Esophagus muscularis mucosa (tissue), 4 donors: Measurements from ENCODE around the gene SREBF2.

ENCODE experiments used
- EP300 ChIP-seq: sonication (generic); formaldehyde crosslinking; IDR thresholded peaks from one replicate; pipeline ENCODE4 v1.6.1; 2017; ENCODE audit warnings: antibody characterized with exemption
- POLR2A ChIP-seq: fragments of 450-650 bp; IDR thresholded peaks from one replicate; pipeline ENCODE4 v1.6.1; 2017; ENCODE audit warnings: antibody characterized with exemption, moderate library complexity, mild to moderate bottlenecking, low read depth
- POLR2AphosphoS5 ChIP-seq, 2 donors: sonication (generic); formaldehyde crosslinking; IDR thresholded peaks; one replicate each; pipeline ENCODE4 v1.6.1; 2017; ENCODE audit warnings: antibody characterized with exemption in 2 of 2
- TF ChIP-seq, protein P1 (sequence below), 3 experiments: fragments of 200-600 bp in 2 of 3; fragments of 450-650 bp in 1 of 3; sonication (generic) in 2 of 3; IDR thresholded peaks; one replicate each; pipeline ENCODE4 v1.5.1; 2017 to 2019; ENCODE audit warnings: antibody characterized with exemption in 3 of 3, mild to moderate bottlenecking in 2 of 3, moderate library complexity in 1 of 3

DNA sequence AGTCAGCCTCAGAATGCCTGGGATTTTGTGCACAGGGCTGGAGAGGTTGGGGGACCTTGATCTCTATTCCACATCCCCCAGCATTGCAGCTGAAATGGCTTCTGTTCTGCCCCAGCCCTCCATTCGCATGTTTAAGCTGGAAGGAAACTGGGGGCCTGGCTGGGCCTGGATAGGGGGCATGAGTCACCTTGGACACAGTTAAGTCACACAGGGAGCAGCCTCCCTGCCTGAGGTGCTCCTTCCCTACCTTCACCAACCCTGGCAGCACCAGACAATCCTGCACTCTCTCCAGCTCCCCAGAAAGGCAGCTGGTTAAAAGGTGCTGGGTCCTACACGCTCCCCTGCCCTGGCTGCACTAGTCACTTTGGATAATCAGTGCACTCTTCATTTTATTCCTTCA is 119.8 kb downstream of the SREBF2 start:
- TF ChIP-seq POLR2A (no peak), EP300 (no peak), POLR2AphosphoS5 (IDR thresholded peaks at IDR 0.05) (no peak)
- TF ChIP-seq, protein P1, sequence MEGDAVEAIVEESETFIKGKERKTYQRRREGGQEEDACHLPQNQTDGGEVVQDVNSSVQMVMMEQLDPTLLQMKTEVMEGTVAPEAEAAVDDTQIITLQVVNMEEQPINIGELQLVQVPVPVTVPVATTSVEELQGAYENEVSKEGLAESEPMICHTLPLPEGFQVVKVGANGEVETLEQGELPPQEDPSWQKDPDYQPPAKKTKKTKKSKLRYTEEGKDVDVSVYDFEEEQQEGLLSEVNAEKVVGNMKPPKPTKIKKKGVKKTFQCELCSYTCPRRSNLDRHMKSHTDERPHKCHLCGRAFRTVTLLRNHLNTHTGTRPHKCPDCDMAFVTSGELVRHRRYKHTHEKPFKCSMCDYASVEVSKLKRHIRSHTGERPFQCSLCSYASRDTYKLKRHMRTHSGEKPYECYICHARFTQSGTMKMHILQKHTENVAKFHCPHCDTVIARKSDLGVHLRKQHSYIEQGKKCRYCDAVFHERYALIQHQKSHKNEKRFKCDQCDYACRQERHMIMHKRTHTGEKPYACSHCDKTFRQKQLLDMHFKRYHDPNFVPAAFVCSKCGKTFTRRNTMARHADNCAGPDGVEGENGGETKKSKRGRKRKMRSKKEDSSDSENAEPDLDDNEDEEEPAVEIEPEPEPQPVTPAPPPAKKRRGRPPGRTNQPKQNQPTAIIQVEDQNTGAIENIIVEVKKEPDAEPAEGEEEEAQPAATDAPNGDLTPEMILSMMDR (IDR thresholded peaks at IDR 0.05) = no peak
